T-helper 2 cell treated with Interferon-gamma antibody and Interleukin-4, amounts not matched to agents 100 ng/mL and 5 ng/mL, for 36 hours (primary cell): ENCODE results near the gene TPBG. TPM values are rescaled to one million over a fixed set of nuclear protein-coding genes. Genes with fewer than 3 reads are reported as not detected.

Experiments used
- intact Hi-C: fragments of 100-400 bp; cut with micrococcal nuclease; formaldehyde crosslinking; loops from one replicate; pipeline ENCODE4 v1.15.1; 2023
- total RNA-seq: library from RNA; stranded (reverse); gene quantifications from 2 replicates; pipeline ENCODE4 v1.2.3, GENCODE V29; 2022

The TPBG gene, protein sequence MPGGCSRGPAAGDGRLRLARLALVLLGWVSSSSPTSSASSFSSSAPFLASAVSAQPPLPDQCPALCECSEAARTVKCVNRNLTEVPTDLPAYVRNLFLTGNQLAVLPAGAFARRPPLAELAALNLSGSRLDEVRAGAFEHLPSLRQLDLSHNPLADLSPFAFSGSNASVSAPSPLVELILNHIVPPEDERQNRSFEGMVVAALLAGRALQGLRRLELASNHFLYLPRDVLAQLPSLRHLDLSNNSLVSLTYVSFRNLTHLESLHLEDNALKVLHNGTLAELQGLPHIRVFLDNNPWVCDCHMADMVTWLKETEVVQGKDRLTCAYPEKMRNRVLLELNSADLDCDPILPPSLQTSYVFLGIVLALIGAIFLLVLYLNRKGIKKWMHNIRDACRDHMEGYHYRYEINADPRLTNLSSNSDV
- total RNA-seq: not detected in 2 replicates

DNA sequence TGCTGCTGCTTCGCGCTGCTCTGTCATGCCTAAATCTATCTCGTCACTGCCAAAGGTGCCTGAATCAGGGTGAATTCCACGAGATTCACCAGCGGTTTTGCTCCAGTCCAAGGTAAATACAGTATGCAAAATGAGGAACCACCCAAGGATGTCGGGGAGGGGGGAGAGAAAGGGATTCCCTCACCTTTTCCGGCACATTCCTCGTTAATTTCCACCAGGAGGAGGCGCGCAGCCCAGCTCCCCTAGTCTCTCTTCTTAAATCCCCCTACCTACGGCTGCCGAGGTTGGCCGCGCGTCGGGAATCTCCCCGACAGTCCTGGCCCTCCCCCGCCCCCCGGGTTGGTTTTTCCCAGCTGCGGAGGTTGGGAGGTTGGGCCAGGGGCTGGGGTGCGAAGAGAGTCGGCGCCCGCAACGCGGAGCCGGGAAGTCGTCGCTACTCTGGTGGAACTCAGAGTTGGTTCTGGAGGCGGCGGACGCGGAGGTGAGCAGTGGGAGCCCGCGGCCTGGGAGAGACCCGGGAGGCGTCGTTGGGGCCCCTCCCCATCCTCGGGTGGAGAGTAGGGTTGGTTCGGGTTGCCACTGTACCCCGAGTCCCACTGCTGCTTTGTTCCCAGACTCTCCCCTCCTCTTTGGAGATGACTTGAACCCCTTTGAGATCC is at the start of gene TPBG:
Gene TPBG, plus strand, starts transcription at position 390 of the 659 bp plus-strand sequence. CDS start 1,145 bp downstream, outside the sequence.
- intact Hi-C loops: no loop called here

DNA sequence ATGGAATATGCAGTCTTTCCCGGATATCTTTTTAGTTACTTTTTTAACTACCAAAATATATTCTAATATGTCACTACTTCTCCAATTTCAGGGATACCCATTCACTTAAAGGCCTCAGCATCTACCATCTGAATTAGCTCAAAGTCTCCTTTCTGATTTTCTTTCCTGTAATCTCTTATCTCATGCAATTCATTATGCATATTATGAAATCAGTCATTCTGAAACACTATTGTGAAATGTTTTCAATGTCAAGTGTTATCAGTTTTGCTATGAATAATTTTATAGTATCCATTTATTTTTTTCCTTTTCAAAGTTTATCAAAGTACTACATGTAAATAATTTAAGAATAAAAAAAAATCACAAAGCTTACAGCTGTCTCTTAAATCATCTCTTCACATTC is 41.2 kb upstream of the TPBG start:
- intact Hi-C loops: no loop called here

DNA sequence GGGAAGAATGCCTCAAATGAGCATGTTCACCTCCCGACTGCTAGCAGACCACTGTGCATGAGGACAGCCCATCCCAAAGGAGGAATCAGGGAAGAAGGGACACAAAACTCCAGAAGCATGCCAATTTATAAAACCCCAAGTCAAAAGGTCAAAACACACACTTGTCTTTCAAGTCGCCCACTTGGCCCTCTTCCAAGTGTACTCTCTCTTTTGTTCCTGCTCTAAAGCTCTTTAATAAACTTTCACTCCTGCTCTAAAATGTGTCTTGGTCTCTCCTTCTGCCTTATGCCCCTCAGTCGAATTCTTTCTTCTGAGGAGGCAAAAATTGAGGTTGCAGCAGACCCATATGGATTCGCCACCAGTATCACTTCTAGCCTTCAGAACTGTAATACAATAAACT is 33.9 kb upstream of the TPBG start:
- intact Hi-C loops: no loop called here

DNA sequence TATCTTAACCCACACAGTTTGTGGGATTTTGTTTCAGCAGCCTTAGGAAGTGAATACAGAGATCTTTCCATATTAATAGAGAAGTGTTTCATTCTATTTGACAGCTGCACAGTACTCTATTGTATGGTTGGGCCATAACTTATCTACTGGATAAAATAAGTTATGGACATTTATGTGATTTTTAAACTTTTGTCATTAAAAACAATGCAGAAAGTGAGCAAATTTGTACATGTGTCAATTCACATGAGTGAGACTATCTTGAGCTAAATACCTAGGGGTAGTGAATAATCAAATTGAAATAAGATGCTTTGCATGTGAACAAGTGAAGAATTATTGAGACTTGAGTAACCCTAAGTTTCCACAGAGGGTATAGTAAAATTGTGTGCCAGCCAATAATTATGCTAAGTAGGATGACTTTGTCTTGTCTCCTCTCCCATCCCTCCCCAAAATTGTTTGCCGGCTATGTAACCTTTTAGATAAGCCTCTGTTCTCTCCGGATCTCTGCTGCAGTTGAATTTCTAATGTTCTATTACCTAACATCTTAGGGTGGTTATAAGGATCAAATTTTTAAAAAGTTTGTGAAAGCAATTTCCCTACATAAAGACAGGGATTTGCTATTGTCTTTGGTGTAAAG is 33.3 kb upstream of the TPBG start:
- intact Hi-C loops: no loop called here

DNA sequence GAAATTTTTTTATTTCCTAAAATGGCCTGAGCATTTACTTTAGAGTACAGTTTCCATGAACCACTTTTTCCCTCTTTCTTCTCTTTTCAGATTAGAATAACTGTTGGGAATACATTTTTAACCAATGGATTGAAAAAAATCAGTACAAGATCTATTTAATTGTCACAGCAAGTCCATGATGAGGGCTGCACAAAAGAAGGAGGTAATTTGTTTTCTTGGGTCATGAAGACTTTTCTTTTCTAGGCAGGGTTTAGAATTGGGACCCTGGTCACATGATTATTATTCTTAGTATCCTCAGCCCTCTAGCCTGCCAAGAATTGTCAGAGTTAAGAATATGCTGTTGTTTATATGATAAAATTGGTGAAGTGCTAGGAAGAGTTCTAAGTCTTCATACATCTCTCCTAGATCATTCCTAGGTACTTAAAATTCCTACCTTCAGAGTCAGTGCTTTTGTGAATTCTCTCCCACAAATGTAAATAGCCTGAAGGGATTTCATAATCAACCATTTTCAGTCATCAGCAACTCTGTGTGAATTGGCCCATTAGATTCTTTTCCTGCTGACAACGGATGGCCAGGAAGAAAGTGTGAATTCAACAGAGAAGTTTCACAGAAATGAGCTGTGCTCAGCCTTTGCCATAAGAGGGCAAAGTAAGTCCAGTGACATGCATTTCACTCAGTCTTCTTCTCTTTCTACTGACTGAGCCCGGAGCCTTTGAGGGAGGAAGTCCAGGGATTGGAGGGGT is 32.4 kb upstream of the TPBG start:
- intact Hi-C loops: no loop called here

DNA sequence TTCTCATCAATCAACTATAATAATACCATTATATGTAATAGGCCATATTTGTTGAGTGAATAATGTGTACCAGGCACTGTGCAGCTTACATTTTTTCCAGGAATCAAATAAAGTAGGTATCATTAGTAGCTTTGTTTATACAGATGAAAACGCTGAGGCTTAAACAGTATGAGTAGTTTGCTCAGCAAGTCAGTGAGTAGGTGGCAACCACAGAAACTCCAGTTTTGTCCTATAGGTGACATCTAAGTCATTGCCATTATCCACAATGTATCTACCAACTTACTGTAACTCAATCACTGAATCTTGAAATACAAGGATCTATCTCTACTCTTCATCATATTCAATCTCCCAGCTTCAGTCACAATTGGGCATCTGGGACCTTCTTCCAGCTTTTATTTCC is 29.8 kb upstream of the TPBG start:
- intact Hi-C loops: no loop called here

DNA sequence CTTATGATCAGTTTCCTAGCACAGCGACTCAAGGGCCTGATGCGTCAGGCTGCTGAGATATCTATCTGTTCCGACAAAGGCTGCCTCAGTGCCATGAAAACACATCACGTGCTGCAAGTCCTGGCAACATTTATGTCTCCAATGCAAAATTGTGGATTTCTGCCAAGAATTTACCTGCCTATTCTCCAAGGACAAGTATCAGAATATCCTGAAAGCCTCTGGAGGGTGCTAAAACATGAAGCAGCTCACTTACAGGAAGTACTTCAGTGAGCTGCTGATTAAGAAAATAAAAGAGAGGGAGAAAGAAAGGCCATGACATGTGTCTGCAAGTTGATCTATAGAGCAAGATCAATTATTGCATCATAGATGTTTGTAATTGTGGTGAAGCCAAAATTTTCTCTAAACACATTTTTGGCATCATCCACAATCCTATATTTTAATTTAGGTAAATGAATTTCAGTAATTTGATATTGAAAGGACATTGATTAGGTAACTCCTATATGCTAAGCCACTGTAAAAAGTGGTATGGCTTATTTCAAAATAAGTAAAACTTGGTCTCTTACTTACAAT is 25.8 kb upstream of the TPBG start:
- intact Hi-C loops: no loop called here

DNA sequence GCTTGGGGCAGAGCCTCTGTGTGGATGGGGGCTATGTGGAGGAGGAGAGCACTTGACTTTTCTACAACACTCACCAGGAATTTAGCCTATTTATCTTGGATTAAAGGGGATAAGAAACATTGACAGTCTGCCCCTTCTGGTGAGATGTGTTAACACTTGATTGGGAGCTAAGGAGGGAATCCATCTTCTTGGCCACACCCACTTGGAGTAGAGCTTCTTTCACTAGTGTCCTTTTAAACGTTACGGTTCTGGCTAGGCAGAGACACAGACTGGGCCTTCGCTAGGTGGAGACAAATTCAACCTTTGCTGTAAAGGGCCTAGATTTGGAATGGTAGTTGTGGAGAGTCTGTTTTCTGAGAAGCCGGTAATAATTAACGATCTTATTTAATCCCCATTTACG is 15.5 kb upstream of the TPBG start:
- intact Hi-C loops: no loop called here

DNA sequence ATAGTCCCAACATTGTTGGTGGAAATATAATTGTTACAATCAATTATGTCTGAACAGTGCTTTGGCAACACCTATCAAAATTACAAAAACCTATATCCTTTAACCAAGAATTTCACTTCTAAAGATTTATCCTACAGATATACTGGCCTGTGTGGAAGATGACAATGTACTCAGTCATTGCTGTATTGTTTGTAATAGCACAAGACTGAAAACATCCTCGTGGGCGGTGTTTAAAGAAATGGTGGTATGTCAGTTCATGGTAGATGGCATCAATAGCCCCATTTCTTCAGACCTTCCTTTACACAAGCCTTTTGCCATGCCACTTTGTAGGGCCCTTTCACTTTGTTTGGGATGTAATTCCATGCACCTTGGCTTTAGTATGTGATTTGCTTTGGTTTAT is 9.8 kb upstream of the TPBG start:
- intact Hi-C loops: no loop called here

DNA sequence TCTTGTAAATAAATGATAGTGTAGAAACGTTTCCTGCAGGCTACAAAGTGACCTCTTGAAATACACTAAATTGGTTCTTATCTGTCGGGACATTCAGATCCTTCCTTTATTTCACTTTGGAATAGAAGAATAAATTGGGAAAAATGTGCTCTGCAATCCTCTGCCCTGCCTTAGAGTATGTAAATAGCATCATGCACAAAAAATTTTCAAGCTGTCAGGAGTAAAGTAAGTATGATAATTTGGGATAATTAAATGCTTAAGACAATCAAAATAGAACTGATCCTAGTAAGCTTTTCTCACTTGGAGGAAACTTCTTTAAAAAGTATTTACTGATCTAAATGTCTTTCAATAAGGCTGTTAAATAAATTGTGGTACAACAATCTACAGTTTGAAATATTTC is 3.1 kb upstream of the TPBG start:
- intact Hi-C loops: no loop called here

DNA sequence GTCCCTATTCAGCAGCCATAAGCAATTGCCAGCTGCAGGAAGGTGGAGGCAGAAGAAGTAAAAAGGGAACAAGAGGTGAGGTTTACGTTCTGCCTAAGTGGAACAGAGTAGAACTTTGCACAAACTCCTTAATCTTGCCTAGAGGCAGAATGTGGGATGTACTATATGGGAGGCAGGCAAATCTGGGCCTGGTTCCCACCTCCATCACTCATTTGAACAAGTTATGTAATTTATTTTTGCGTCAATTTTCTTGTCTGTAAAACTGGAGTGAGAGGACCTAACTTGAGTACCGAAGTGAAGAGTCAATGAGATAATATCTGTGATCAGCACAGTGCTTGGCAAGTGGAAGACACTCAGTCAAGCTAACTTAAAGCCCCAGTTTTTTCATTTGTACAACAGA is 2.0 kb upstream of the TPBG start:
- intact Hi-C loops: no loop called here

DNA sequence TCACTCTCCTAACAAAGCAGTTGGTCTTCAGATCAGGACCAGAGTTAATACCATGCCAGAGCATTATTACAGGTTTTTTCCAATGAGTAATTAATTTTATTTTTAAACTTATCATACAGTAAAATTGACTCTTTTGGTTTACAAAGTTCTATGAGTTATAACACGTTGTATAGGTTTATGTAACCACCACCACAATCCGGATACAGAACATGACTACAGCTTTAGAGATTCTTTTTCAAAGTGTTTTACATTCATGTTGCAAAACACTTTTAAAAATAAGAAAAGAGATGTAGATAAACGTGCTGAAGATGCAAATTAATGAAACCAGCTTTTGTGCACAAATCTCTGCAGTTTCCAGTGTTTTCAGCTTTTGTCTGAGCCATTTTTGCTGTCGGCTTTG is 1.5 kb upstream of the TPBG start:
- intact Hi-C loops: no loop called here

DNA sequence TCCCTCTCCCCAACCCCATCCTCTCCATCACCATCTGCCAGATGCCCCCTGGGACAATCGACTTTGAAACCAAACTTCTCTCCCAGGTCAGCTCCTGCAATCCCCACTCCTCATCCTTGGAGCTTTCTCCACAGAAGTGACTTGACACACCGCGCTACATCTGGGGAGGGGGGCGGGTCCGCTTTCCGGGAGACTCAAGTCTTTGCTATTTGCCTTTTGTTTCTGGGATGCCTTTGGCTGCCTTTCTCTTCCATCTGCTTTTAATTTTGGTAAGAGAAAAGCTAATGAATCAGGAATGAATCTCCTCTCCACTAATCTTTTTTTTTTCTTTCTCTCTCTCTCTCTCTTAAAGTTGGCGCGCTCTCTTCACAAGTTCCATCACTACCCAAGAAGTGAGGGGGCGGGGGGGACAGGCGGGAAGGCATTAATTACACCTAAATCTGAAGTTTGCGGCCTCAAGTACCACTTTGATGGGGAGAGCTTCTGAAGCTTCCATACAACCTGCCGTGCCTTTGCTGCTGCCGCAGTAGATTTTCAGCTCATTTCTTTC is 664 bp upstream of the TPBG start:
- intact Hi-C loops: no loop called here

DNA sequence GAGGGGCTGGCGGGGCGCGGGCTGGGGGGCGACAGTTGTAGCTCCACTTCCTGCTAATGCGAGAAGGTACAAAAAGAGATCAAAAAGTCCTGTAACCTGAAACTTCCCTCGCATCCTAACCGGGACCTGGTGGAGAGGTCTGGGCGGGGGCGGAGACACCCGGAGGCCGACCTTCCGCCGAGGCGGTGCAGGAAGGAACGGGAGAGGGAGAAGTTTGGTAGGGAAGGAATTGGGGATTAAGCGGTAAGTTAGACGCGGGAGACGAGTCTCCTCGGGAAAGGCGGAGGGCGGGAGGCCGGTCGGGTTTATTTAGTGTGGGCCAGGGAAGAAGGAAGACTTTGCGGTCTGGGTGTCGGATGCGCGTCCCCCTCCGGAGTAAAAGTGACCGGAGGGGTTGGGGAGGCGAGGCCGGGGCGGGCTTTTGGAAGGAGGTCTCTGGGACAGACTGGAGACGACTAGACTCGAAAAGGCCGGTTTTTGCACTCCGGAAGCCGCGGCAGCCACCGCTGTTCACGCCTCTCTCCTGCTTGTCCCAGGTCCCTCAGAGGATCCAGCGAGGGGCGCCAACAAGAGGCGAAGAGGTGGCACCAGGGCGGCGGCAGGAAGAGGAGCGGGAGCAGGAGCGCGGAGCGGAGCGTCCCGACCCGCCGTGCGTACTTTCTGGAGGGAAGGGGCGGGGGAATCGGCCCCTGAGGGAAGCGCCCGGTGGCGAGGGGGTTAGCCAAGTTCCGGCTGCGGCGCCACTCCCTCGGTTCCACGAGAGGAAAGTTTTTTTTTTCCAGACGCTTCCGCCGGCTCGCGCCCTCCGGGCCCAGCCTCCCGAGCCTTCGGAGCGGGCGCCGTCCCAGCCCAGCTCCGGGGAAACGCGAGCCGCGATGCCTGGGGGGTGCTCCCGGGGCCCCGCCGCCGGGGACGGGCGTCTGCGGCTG is 734 bp downstream of the TPBG start:
- intact Hi-C loops: loop anchor here (5.0 kb wide), 1 partner anchor 92 kb away; no protein-coding TSS in a partner anchor

DNA sequence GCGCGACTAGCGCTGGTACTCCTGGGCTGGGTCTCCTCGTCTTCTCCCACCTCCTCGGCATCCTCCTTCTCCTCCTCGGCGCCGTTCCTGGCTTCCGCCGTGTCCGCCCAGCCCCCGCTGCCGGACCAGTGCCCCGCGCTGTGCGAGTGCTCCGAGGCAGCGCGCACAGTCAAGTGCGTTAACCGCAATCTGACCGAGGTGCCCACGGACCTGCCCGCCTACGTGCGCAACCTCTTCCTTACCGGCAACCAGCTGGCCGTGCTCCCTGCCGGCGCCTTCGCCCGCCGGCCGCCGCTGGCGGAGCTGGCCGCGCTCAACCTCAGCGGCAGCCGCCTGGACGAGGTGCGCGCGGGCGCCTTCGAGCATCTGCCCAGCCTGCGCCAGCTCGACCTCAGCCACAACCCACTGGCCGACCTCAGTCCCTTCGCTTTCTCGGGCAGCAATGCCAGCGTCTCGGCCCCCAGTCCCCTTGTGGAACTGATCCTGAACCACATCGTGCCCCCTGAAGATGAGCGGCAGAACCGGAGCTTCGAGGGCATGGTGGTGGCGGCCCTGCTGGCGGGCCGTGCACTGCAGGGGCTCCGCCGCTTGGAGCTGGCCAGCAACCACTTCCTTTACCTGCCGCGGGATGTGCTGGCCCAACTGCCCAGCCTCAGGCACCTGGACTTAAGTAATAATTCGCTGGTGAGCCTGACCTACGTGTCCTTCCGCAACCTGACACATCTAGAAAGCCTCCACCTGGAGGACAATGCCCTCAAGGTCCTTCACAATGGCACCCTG is 1.6 kb downstream of the TPBG start:
- intact Hi-C loops: loop anchor here (5.0 kb wide), 1 partner anchor 93 kb away; no protein-coding TSS in a partner anchor

DNA sequence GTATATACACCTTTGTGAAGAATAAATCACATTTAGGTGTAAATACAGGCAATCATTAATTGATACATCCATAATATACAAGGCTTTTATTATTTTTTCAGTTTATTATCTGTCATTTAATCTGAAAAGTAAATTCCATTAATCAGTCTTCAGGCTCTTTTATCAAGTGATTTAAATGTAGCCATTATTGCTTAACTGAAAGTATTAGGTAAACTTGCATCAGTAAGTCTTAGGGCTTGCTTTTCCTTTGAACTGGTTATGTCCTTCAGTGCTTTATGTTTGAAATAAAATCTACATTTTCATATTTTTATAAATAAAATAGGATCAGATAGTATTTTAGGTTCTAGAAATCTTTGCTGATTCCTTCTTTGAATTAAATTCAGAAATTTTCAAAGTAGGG is 4.1 kb downstream of the TPBG start:
- intact Hi-C loops: loop anchor here (5.0 kb wide), 1 partner anchor 95 kb away; no protein-coding TSS in a partner anchor

DNA sequence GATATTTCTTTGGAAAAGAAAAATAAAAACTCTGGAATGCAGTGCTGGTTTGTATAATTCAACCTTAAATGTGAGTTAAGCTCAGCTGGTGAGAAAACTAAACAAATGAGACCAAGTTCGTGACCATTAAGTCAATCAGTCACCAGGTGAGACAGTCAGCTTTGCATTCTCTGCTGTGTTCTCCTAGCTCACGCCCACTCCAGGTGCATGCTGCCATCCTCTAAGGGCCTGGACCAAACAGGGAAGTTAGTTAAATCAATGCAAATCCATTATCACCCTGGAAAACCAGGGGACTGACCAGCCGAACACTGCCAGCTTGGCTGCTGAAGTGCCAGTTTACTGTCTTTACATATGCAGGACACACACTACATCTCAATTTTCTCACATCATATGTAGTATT is 7.2 kb downstream of the TPBG start:
- intact Hi-C loops: no loop called here

DNA sequence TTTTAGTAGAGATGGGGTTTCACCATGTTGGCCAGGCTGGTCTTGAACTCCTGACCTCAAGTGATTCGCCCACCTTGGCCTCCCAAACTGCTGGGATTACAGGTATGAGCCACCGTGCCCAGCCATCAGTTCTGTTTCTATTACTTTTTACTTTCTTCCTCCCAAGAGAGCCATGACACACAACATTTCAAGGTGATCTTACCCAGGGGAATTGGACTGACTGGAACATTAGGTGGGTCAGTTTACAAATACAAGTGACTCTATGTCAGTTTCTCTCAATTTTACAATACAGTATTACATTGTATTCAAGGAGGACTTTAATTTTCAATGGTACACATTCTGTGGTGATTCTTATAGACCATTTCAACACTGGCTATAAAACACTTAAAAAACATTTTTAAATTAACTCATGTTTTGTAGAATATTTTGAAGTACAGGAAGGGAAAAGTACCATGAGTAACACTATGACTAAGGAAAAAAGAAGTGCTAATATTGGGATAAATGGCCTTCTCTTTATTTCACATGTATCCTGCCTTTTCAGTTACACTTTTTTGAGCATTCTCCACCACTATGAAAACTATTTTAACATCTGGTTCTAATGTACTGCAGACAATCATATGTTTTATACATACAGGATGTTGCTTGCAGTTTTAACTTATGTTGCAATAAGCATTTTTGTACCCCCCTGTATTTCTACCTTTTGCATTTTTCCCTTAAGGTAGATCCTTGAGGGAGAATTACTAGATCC is 8.4 kb downstream of the TPBG start:
- intact Hi-C loops: no loop called here
